NCI-H2227 (cell line): ENCODE results near the gene NEK3.
A peak's percentile ranks its signal among the peaks of the same experiment; 100 is the strongest.
"Not testable (repeated sequence)": the region's sequence is repeated elsewhere in the genome, so short reads cannot be mapped to it uniquely, and the experiment has no call there.

Experiments used
- DNase-seq: peaks from one replicate; lab custom pipeline; 2025; ENCODE audit not compliant: unreplicated experiment; lab: John Stamatoyannopoulos, UW

NEK3 gene

DNA sequence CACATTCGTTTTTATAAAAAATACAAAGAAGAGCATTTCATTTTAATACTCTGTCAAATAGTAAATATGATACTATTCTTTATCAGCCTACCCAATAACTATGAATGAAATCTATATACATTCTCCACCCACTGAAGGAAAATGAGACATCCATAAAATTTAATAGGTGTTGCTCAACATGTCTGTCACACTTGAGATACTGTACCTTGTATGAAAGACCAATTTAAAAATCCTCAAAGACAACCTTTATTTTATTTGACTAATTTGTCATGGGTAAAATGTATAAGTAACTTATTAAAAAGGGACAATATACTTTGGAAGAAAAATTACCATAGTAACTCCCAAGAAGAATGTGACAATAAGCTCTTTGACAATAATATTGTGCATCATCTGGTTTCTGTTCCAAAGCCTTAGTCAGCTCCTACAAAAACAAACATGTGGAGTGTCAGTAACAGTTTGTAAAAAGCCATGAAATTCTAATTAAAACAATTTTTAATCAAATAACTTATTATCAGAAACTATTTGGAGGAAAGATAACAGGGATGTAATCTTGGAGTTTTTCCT lies 11.5 kb upstream of the NEK3 start:
- not testable (repeated sequence) for DNase-seq

DNA sequence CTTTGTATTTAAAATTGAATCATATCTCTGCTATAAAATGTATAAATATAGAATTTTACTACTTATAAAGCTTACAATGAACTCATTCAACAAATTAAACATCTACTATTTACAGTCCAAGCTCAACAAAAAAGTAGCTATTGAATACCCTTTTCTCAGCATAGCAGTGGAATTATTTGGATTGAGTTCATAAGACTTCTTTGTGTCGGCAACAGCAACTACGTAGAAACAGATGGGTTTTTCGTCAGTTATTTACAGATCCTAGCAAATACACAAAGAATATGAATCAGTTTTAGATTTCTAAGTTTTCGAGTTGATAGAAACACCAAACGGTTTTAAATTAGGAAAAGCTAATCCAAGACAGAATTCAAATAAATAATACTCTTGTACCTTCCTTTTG lies 10.4 kb upstream of the NEK3 start:
- DNase-seq: no peak

DNA sequence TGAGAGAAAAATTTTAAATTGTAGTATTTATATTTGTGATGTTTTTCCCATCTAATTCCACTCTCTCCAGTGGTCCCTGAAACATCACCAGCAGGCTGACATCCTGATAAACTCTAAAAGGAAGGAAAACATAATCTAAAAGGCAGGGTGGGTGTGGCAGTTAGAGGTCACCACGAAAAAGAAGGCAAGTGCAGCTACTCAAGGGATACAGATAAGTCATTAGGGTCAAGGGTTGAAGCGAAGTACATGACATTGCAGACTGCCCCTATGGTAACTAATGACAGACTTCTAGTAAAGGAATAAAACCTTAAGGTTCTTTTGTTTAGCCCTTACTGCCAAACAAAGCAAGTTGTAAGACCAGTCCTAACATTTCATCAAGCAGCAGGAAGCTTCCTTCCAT lies 6.0 kb upstream of the NEK3 start:
- DNase-seq: no peak

DNA sequence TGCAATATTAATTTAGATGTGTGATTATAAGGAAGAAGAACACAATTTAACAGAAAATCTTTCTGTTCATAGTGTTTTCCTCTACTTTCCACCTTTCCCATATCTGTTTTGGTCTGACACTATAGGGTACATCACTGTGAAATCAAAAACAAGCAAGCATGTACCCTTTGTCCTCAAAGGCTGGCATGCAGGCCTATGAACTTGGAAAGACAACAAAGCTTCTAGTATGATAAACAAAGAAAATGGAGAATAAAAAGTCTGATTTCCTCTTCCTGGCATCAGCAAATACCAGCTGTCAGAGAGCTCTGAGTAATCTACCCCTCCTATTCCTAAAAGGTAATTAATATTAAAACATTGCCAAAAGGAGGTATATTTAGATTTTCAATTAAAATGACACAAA lies 5.6 kb upstream of the NEK3 start:
- no peak for DNase-seq

DNA sequence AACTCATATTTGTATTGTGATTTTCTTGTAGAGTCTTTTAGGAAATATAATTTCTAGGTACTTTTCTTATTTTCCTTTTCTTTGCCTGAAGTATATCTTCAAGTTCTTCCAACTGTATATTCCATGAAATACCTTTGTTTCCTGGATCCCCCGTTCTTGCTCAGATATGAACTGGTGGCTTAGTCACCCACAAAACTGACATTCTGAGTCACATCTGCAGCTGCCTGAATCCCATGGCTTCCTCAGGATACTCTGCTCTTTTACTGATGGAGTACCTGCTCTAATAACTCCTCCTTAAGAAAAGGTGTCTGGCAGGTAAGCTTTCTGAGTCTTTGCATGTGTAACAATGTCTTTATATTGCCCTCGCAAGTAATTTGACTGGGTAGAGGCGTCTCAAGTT lies 4.5 kb upstream of the NEK3 start:
- DNase-seq: not testable (repeated sequence)

DNA sequence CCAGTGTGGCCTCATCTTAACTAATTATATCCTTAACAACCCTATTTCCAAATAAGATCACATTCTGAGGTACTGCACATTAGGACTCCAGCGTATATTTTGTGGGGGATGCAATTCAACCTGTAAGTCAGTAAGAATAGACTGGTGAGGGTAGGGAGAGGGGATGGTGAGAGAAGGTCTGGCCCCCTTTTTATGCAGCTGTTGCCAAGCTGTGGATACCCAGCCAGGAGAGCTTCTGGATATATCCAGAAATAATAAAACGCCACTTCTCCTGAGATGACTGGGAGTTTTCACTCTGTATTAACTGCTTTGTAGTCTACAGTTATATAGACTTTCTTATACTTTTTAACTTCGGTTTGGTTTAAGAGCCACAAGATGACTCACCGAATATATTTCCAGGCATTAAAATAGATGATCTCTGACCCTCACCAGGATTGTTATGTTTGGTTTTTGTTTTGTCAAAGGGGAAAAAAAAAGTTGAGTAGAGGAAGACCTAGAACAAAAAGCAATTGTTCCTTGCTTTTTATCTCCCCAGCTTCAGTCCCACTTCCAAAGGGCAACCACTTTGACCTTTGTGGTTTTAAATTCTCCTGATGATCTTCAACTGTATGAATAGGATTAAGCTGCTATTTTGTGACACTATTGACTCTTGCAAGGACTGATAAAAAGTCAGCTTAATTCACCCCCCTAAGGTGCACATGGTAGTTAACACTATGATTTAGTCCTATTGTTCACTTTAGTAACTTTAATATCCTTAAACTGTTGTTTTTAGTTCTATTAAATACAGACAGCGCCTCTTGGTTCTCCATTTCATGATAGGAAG lies 3.1 kb upstream of the NEK3 start:
- DNase-seq: no peak

DNA sequence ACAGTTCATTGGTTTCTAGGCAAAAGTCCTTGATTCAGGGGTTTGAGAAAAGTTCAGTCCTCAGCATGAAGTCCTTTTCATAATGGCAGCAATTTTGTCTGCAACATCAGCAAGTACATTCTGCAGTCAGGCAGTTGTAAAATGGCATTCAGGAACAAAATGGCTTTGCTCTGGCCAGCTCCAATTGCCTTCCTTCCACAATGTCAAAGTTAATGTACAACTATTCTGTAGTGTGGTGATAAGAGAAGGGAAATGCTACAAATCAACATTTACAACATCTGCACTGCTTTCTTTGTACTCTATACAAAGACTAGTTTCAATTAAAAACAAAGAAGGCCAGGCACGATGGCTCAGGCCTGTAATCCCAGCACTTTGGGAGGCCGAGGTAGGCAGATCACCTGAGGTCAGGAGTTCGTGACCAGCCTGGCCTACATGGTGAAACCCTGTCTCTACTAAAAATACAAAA lies 1.8 kb upstream of the NEK3 start:
- DNase-seq: no peak

DNA sequence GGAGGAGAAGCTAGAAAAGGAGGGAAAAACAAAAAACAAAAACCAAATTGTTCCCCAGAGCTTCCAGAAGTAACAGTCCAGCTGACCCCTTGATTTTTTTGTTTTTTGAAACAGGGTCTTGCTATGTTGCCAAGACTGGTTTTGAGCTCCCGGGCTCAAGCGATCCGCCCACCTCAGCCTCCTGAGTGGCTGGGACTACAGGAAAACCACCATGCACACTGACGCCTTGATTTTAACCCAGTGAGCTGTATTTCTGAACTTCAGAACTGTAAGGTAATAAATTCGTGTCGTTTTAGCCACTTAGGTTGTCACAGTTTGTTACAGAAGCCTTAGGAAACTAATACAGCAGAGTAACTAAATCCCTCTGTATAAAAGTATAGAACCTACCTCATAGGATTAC lies 1.1 kb upstream of the NEK3 start:
- no peak for DNase-seq

DNA sequence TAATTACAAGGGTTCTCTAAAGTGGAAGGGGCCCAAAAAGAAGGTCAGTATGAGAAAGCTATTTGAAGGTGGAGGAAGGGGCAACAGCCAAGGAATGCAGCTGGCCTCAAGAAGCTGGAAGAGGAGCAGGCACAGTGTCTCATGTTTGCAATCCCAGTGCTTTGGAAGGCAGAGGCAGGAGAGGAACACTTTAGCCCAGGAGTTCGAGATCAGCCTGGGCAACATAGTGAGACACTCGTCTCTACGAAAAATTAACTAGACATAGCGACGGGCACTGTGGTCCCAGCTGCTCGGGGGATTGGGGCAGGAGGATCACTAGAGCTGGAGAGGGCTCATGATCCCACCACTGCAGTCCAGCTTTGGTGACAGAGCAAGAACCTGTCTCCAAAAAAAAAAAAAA lies 656 bp upstream of the NEK3 start:
- no peak for DNase-seq

DNA sequence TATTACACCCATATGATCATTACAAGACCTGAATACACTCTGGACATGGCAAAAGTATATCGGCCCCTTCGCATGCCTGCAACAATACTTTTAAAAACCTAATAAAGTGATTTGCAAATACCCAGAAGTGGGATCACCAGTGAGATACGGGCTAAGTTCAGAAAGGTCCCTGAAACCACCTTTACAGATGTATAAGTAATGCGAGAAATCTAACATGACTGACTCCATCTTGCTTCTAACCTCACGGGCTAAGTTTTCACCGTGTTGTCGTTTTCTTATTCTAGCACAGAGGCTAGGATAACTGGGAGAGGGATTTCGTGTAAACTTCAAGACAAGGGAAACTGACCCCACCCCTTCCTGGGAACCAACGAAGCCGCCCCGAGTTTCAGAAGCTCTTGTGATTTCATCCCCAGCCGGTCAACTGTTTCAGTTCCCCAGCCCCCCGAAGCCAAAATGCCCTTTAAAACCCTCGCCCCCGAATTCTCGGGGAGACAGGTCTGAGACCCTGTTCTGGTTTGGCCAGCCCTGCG lies 703 bp downstream of the NEK3 start:
- DNase-seq: peak; percentile 26

DNA sequence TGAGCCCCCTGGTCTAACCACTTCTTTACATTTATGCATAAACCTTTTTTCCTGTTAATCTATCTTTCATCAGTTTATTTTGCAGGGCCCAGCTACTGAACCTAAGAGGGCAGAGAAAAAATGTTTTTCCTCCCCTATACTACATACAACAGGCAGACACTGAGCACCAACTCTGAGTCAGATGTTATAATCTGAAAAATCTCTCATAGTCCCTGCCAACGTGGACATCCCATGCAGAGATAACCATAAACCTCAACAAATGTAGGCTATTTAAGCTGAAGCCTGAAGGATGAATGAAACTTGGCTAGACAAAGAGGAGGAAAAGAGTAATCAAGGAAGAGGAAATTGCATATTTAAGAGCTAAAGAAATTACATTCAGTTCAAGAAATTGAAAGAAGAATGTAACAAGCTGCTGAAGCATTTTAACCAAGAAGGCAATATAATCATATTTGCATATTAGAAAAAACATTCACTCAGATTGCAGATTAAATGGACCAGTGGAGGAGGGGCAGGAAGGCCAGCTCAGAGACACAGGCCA lies 2.6 kb downstream of the NEK3 start:
- DNase-seq: no peak

DNA sequence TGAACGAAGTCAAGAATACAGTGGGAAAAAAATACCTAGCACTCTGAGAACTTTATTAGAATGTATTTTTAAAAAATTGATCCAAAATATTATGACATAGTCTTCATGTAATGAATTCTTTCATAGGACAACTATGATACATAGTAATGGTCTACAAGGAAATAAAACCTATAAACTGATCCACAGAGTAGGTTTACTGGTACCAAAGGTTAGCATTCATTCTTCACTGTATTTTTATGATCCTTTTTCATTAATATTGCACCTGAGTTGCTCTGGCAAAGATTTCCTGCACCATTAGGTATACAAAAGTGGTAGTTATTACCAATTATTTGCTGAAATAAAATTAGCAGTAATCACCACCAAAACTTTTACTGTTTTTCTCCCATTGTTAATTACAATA lies 4.2 kb downstream of the NEK3 start:
- no peak for DNase-seq

DNA sequence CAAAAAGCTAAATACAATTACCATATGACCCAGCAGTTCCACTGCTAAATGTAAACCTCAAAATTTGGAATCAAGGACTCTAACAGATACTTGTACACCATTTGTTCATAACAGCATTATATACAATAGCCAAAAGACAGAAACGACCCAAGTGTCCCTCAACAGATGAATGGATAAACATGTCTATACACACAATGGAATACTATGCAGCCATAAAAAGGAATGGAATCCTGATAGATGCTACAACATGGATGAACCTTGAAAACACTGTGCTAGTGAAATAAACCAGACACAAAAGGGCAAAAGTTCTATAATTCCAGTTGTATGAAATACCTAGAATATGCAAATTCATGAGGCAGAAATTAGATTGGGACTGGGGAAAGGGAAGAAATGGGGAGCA lies 12.2 kb downstream of the NEK3 start:
- no peak for DNase-seq

DNA sequence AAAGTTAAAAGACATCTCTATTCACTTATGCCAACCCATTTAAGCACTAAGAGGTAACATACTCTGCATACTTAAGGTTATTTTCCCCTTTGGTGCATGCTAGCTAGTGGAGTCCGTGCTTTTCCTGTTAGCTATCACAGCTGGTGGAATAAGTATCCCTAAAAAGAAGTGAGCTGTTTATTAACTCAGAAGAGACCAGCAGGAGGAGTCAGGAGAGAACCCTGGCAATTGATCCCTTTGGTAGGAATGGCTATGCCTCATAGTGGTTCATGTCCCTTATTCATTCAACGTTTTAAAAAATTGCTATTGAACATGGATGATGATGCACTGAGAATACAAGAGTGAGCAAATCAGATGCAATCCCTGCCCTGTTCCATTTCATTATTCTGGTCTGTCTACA lies 18.1 kb downstream of the NEK3 start:
- no peak for DNase-seq

DNA sequence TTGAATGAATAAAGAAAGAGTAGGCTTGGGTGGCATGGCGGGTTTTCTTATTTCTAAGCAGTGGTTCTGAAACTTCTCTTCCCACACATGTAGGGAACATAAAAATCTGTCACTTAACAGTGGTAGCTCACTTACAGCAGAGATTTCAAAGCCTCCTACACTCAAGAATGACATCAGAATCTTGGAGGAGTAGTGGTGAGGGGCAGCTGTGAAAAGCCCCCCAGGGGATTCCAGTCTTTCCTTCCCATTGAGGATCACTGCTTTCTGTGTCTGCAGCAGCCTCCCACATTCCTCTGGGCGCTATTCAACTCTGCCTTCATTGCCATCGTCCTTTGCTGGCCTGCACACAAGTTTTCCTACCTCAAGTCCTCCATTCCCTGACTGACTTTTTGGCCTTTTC lies 21.9 kb downstream of the NEK3 start:
- no peak for DNase-seq

DNA sequence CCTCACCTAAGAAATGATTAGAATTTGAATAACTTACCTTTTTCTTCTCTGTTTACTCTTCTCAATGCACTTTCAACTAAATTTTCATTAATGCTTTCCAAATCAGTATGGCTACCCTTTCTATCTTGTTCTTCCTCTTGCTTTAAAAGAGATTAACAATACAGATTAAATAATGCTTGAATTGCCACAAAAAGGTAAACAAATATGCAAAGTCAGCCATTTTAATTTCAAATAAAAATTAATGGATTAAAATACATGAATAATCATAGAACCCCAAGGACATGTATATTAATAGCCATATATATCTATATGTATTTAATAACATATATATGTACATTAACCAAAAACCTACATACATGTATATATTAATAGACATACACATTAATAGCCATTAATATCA lies 22.6 kb downstream of the NEK3 start:
- DNase-seq: no peak

DNA sequence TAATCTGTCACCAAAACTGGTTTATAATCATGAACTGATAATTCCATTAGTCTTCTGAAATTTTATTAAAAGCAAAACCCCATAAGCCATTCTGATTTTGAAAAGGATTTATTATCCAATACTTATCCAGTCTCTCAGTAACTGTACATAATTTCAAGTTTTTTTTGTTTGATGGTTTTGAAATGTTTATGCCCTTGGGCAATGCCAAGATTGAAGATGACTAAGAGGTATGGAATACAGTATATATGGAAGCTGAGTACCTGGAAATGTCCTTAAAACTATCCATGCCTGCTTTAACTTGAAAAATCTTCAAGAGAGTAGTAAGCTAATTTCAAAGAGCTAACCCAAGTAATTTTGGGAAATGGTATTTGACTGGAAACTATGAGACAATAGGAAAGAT lies 28.8 kb downstream of the NEK3 start:
- no peak for DNase-seq

DNA sequence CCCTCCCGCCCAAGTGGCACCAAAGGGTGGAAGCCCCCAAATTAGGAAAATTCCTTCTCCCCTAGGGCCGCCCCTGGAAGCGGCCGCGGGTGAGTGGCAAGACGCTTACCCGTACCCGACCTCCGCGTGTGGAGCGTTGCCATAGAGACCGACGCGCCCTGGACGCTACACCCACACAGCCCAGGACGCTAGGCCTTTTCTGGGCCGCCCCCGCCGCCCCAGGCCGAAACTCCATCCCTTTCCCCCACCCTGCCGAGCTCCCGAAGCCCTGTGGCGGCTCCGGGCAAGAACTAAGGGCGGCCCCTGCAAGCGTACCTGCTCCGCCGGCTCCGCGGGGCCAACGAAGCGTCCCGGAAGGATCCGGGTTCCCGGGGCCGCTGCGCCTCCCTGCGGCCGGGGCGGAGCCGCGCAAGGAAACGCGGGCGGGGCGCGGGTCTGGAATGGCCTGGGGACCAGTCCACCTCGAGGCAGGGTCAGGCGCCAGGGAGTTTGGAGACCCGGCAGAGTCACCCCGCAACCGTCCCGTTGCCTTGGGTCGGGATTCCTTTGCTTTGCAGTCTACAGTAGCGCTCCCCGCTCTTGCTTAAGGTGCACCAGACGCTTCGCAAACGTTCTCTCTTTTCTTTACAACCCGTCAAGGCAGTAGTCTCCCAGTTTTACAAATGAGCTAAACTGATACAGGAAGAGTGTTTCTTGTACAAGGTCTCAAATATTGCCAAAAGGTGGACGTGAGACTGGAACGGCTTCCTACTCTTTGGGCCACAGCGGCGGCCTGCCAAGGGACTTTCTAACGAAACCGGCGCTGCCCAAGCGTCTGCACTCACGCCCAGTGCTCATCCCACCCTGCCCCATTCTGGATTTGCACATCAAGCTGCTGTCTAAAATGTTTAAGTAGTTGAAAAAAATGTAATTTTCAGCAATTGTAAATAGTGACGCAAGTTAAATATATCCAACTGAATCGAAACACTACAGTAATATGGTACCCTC lies 30.4 kb downstream of the NEK3 start, which contains the start of gene NEK5:
Gene NEK5, minus strand, starts transcription at position 360 of the 987 bp plus-strand sequence. CDS start 1,591 bp downstream, outside the sequence.
- peak; percentile 71 for DNase-seq

DNA sequence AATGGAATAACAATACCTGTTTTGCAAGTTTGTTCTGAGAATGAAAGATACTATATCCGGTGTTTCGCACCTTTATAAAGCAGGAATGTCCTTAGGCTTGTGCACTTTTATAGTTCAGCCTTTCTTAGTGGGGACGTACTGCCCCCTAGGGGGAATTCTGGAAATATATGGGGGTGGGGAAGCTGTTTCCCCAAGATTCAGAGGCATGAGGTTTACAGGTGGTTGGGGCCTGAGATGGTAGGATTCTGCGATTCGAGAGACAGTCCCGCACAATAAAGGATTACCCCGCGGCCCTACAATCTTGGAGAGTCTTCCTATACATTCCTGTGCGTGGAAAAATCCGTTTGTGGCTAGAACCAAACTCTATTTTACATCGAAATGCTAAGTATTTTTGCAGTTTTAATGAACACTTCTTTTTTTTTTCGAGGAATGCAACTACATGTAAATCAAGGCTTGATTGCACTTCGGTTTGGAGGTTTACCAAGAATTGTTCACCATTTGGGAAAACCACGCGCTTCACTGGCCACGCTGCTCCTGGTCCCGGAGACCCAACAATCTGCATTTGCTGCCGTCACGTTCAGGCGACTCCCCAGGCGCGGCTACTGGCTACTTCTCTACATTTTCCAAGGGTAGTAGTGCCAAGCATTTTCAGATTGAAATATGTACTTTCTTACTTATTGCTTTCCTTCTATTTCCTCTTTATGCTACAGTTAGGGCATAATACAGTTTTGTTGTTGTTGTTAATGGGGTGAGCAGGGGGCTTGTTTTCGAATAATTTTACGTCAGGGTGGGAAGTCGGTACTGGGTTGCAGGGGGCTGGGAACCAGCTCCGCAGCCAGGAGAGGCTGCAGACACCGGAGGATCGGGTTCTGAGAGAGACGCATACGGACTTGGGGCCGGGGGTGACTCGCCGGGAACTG lies 31.4 kb downstream of the NEK3 start:
- peak; percentile 63 for DNase-seq

DNA sequence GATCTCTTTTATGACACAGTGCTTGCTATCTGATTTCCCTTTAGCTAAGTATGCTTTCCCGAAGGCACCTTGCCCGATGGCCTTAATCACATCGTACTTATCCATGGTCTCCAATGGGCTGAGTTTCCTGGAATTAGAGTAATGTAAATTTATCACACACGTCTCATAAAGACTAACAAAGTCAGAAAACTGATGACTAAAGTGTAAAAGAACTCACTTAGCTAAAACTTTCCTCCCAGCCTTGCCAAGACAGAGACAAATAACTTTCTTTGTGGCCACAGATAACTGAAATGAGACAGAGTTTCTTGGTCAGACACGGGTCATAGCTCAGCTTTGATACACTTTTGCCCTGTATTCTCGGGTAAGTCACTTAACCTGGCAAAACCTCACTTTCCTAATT lies 32.0 kb downstream of the NEK3 start:
- DNase-seq: no peak
